AML-193 (cell line): ENCODE results near the gene CETP.
"Not testable (repeated sequence)": the region's sequence is repeated elsewhere in the genome, so short reads cannot be mapped to it uniquely, and the experiment has no call there.

Source experiments
- DNase-seq, 2 experiments: peaks; one replicate each; lab custom pipeline; 2025; lab: John Stamatoyannopoulos, UW

CETP gene

GRCh38 chr16:56980792-56981724 lies 19.3 kb downstream of the CETP start:
- no peak for DNase-seq

DNA sequence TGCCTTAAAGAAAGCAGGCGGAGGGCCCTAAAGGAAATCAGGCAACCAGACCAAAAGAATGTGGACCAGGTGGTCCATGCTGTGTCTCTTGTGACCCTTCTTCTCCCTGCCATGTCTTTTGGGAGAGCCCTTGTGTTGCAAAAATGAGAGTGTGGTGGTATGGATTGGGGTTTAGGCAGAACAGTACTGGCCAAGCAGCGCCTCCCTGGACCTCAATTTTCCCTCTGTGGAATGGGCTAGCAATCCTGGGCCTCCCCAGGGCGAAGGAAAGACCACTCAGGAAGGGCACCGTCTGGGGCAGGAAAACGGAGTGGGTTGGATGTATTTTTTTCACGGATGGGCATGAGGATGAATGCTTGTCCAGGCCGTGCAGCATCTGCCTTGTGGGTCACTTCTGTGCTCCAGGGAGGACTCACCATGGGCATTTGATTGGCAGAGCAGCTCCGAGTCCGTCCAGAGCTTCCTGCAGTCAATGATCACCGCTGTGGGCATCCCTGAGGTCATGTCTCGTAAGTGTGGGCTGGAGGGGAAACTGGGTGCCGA lies 20.1 kb downstream of the CETP start:
- DNase-seq: no peak

DNA sequence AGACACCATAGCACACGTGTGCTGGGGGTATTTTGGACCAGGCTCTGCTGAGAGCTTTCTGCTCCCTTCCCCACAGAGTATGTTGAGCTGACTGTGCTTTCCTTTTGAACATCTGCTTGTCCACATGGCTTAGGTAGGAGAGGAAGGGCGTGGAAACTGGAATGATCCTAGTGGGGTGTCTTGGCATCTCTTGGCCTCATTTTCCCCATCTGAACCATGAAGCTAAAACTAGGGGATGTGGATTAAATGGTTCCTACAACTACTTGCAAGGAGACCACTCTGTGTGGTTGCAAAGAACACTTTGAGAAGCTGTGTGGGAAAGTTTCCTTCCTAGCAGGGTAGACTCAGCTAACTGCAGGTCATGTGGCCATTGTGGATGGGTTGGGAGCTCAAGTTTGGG lies 20.9 kb downstream of the CETP start:
- DNase-seq: no peak

GRCh38 chr16:56983211-56983751 lies 21.5 kb downstream of the CETP start:
- DNase-seq: no peak

DNA sequence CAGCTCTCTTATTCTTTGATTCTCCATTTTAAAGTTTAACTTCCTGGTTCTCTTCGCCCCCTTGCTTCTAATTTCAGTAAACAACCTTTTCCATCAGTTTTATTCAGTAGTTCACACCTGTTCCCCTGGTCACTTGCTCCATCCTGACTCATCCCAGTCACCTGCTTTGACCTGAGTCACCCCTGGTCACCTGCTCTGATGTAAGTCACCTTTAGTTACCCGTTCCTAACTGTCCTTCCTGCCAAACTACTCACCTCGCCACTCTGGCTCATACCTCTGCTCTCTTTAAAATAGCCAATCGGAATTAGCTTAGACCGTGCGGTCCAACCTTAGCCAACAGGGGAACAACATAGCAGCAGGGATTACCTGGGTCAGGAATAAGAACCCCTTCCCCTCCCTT lies 22.9 kb downstream of the CETP start:
- no peak for DNase-seq

- no peak for DNase-seq
Observed at GRCh38 chr16:56985288-56985961, 23.7 kb downstream of the CETP start.

- no peak for DNase-seq
Observed at GRCh38 chr16:56985962-56986360, 24.2 kb downstream of the CETP start.

DNA sequence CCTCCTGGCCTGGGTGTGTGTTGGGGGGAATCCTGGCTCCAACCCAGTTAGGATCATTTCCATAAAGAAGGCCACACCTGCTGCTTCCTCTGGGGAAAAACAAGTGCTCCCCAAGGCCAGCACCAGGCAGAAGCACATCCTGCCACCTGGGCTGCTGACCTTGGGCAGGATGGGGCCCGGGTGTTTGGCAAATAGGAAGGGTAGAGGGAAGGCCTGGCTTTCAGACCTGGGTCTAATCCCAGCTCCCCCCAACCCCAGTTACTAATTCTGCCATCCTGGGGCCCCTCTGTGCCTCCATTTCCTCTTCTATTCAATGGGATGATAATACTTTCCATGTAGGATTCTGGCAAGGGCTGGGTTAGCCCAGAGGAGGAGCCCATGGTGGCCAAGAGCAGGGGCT lies 24.6 kb downstream of the CETP start:
- no peak for DNase-seq

DNA sequence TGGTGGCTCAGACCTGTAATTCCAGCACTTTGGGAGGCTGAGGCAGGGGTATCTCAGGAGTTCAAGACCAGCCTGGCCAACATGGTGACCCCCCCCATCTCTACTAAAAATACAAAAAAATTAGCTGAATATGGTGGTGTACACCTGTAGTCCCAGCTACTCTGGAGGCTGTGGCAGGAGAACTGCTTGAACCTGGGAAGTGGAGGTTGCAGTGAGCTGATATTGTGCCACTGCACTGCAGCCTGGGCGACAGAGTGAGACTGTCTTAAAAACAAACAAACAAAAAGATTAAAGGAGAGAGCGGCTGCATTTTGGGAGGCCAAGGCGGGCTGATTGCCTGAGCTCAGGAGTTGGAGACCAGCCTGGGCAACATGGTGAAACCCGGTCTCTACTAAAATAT lies 25.2 kb downstream of the CETP start:
- DNase-seq: not testable (repeated sequence)

GRCh38 chr16:56987692-56988091 lies 25.9 kb downstream of the CETP start:
- no peak for DNase-seq

DNA sequence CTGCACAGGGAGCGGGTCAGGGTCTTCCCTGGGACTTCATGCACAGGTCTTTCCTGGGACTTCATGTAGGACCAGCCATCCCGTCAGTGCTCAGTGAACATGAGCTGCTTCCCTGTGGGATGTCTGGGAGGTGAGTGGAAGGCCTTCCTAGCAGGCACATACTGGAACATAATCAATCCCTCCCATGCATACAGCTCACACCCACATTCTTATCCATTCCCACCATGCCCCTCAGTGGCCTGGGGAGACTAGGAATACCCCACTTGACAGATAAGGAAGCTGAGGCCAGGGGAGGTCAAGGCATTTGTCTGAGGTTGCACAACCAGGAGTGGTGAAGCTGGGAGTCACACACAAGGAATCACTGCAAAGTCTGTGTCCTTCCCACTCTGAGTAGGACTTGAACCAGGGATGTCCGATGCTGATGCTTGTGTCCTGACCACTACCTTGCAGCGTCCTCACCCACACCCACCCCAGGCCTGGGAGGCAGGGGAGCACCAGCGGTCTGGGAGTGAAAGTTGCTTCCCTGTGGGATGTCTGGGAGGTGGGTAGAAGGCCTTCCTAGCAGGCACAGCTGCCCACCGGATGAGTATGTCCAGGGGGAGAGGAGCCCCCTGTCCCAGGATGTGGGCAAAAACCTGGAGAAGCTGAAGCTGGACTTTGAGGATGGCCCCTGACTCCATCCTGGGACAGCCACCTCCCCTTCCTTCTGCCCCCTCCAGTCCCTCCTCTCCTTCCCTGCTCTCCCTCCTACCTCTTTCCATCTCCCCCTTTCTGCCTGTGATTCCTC lies 26.6 kb downstream of the CETP start:
- DNase-seq: no peak

- peak; percentile 64 to 77 for DNase-seq
Observed at GRCh38 chr16:56988948-56989945, 27.5 kb downstream of the CETP start, which contains the start of gene NLRC5. Gene NLRC5, plus strand, starts transcription at chr16:56989557. Its CDS starts 31,156 bp downstream, at chr16:57020713.

GRCh38 chr16:56989988-56990387 lies 28.2 kb downstream of the CETP start:
- no peak for DNase-seq

DNA sequence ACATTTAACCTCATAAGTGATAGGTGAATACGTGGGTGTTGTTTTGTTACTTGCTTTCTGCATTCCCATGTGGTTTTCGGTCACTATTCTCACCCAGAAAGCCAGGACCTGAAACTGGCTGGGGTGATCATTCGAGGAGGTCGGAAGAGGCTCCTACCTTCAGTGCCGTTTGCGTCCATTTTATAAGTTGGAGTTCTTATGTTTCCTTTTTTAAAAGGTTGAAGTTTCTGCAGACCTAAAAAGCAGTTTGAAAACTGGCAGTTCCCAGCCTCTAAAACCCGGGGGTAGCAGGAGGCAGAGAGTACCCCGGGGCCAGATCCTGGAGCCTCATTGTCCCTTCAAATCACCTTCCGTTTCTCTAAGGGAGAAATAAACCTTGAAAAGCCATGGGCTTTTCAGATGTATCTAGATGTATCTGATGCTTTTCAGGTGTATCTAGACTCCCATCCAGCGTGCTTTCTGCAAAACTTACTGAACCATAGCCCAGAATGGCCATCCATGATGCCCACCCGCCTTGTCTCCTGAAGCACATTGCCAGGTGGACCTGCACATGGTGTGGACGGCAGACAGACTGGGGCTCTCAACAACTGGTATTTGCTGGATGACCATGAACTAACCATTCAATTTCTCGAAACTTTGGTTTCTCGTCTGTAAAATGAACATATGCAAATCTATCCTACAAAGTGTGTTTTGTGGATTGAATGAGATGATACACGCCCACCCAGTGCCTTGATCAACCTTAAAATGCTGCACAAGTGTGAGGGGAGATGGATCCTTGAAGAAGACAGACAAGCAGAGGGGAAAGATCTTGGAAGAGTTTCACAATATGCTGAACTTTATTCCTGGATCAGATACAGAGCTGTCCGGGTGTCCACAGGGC lies 28.9 kb downstream of the CETP start:
- DNase-seq: no peak

GRCh38 chr16:56992431-56992830 lies 30.7 kb downstream of the CETP start:
- DNase-seq: not testable (repeated sequence)

DNA sequence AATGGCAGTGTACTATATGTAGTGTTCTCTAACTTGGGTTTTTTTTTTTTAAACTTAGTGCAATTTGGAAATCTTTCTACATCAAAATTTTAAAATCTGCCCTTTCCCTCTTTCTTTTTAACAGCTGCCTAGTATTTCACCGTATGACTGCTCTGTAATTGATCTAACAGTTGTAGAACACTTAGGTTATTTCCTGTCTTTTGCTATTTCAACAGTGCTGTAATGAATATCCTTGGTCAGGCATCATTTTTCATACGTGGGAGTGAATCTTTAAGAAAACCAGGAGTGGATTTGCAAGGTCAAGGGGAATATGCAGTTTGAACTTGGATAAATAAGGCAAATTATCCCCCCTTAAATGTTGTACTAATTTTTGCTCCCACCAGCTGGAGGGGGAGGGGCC lies 31.5 kb downstream of the CETP start:
- no peak for DNase-seq

GRCh38 chr16:56994311-56994710 lies 32.6 kb downstream of the CETP start:
- DNase-seq: no peak

DNA sequence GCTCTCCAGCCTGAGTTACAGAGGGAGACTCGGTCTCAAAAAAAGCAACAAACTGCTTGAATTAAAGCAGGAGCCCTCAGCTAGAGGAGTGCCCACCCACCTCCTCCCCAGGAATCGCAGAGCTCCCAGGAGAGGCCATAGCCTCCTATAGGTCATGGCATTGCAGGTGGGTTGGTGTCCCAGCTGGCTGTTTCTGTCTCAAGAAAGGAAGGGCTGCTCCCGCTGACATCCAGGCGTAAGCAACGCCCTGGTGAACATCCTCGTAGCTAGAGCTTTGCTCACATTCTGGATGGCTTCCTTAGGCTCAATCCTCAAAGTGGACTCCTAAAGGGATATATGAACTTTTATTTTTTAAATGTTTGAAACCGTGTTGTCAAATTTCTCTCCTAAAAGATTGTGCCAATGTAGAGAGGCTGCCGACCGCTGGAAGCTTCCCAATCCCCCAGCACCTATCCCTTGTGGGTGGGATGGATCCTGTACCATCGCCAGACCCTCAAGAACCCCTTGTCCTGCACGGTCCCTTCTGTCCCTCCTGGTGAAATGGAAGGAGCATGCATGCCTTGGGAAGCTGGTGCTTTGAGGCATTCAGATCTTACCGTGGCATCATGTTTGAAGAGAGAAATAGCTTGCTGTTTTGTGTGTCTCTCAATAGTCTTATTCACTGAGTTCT lies 33.5 kb downstream of the CETP start:
- no peak for DNase-seq

DNA sequence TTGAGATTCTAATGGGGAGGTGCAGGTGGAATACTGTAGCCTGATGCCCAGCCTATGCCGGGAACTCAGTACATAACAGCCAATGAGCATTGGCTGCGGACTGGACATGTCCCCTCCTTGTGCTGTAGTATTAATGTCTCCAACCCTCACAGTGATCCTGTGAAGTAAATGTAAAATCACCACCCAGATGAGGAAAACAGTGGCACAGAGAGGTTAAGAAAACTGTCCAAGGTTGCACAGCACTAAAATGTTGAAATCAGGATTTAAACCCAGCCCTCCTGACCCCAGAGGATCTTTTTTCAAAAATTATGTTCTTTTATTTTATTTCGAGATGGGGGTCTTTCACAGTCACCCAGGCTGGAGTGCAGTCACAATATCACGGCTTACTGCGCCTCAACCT lies 35.5 kb downstream of the CETP start:
- no peak for DNase-seq
